Sigmoid colon (tissue), 7 donors: ENCODE data around the gene SLC6A6. TPM values are rescaled to one million over a fixed set of nuclear protein-coding genes. Genes with fewer than 3 reads are reported as not detected.

Source experiments
- DNase-seq: peaks from one replicate; pipeline ENCODE4 v3.0.0-alpha.2; 2019
- H3K27ac ChIP-seq, 4 donors: fragments of 200-600 bp; sonication (generic); one replicate each; pipeline ENCODE4 v1.5.1; 2016 to 2019; ENCODE audit warnings: mild to moderate bottlenecking in 1 of 4
- H3K27me3 ChIP-seq, 3 donors: fragments of 200-600 bp; sonication (generic); one replicate each; pipeline ENCODE4 v1.5.1; 2019; ENCODE audit warnings: mild to moderate bottlenecking in 1 of 3
- H3K36me3 ChIP-seq, 4 donors: fragments of 200-600 bp; sonication (generic); one replicate each; pipeline ENCODE4 v1.5.1; 2016 to 2019
- H3K4me1 ChIP-seq, 4 donors: fragments of 200-600 bp; sonication (generic); one replicate each; pipeline ENCODE4 v1.5.1; 2017 to 2019
- H3K4me3 ChIP-seq, 4 donors: fragments of 200-600 bp; sonication (generic); one replicate each; pipeline ENCODE4 v1.5.1; 2017 to 2019; ENCODE audit warnings: mild to moderate bottlenecking in 2 of 4, moderate library complexity in 1 of 4
- H3K9me3 ChIP-seq, 4 donors: fragments of 200-600 bp in 3 of 4; sonication (generic) in 3 of 4; one replicate each; pipeline versions ENCODE4 v1.5.1 to v1.6.1; 2013 to 2019
- EP300 ChIP-seq, 4 donors: sonication (generic); formaldehyde crosslinking; IDR thresholded peaks; one replicate each; pipeline ENCODE4 v1.6.1; 2017; ENCODE audit warnings: antibody characterized with exemption in 4 of 4
- POLR2A ChIP-seq, 2 donors: fragments of 450-650 bp; IDR thresholded peaks; one replicate each; pipeline ENCODE4 v1.6.1; 2016; ENCODE audit warnings: antibody characterized with exemption in 2 of 2, mild to moderate bottlenecking in 2 of 2, moderate library complexity in 2 of 2
- POLR2AphosphoS5 ChIP-seq, 4 donors: sonication (generic); formaldehyde crosslinking; IDR thresholded peaks; one replicate each; pipeline ENCODE4 v1.6.1; 2017; ENCODE audit warnings: antibody characterized with exemption in 4 of 4
- WGBS, 2 donors: extraction: QIAGEN DNeasy Blood & Tissue Kit; methylation state at CpG; one replicate each; pipeline ENCODE4 v1.1.7; 2013; 5-methylcytosine and 5-hydroxymethylcytosine counted together
- intact Hi-C: fragments of 100-400 bp; cut with DNase I; formaldehyde crosslinking; loops from one replicate; pipeline ENCODE4 v1.15.1; 2023
- polyA plus RNA-seq, 3 donors: library from polyadenylated mRNA; stranded (reverse); fragments of 200-250 nt; gene quantifications; one replicate each; pipeline ENCODE4 v1.2.3, GENCODE V29; 2013
- total RNA-seq, 4 donors: library from RNA; depleted of rRNA; stranded (reverse); fragments of >200 nt; gene quantifications; one replicate each; pipeline ENCODE4 v1.1.0, GENCODE V29; 2016
- TF ChIP-seq, protein P1 (sequence below), 4 experiments: fragments of 450-650 bp in 3 of 4; fragments of 200-600 bp in 1 of 4; IDR thresholded peaks; one replicate each; pipeline ENCODE4 v1.5.1; 2016 to 2019; ENCODE audit warnings: antibody characterized with exemption in 4 of 4, mild to moderate bottlenecking in 3 of 4, moderate library complexity in 2 of 4
- donor health status: healthy with polysubstance abuse.
- donor health status: Bipolar disorder and iron deficiency.
- donor health status: healthy.

SLC6A6 gene
- total and polyA plus RNA-seq, 7 donors, result 2.3 to 19.1 (median 8.4) TPM

DNA sequence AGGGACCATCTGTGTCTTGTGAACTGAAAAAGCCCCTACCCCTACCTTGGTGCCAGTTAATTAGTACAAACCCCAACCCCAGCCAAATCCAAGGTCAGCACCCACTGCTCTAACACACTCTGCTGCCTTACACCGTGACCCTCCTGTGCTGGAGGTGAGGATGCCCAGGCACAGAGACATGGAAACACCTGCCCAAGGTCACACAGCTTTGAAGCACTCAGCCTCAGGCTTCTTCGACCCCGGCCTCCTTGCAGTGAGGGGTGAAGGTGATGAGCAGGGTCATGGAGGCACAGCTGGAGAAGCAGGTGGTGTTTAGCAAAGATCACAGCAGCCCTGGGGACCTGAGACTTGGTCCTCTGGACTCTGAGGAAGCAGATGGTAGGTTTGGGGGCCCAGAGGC, 39.0 kb upstream of the SLC6A6 start:
- H3K9me3 ChIP-seq, result no peaks in the 10 kb centered on the region
- H3K27me3 ChIP-seq, result no peaks in the 10 kb centered on the region
- DNase-seq, result no peak
- intact Hi-C loops, result no loop called here
- peaks cover 0 to 7% (median 6%) of the 10 kb centered on the region in 4 donors for H3K4me1 ChIP-seq
- no peak overlapping the region for H3K27ac ChIP-seq
- H3K4me3 ChIP-seq, result no peak overlapping the region
- TF ChIP-seq, protein P1, sequence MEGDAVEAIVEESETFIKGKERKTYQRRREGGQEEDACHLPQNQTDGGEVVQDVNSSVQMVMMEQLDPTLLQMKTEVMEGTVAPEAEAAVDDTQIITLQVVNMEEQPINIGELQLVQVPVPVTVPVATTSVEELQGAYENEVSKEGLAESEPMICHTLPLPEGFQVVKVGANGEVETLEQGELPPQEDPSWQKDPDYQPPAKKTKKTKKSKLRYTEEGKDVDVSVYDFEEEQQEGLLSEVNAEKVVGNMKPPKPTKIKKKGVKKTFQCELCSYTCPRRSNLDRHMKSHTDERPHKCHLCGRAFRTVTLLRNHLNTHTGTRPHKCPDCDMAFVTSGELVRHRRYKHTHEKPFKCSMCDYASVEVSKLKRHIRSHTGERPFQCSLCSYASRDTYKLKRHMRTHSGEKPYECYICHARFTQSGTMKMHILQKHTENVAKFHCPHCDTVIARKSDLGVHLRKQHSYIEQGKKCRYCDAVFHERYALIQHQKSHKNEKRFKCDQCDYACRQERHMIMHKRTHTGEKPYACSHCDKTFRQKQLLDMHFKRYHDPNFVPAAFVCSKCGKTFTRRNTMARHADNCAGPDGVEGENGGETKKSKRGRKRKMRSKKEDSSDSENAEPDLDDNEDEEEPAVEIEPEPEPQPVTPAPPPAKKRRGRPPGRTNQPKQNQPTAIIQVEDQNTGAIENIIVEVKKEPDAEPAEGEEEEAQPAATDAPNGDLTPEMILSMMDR (IDR thresholded peaks at IDR 0.05), result no peak
- no peak for TF ChIP-seq EP300 (IDR thresholded peaks at IDR 0.05)
- TF ChIP-seq POLR2A (IDR thresholded peaks at IDR 0.05), result no peak
- WGBS, 2 donors, result 94% methylated on average over 3 of the region's 3 CpGs
- no peaks in the 10 kb centered on the region for H3K36me3 ChIP-seq

DNA sequence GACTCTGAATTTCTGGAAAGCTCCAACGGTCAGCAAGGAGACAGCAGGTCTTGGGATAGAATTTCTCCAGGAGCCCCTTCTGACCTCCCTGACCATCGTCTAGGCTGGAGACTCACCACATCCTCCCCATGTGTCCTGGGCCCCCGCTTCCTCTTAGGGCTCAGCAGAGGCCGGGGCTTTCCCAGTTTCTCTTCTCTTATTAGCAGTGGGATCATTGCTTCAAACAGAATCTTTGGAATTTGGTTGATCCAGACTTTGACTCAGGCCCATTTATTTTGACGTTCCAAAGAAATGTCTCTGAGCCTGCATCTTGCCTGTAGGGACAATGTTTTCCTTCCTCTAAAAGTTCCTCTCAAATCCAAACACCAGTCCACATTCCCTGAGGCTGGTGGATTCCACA, 38.4 kb upstream of the SLC6A6 start:
- peaks cover 0 to under 1% (median under 1%) of the 10 kb centered on the region in 4 donors for H3K4me1 ChIP-seq
- no peaks in the 10 kb centered on the region for H3K27me3 ChIP-seq
- no peak overlapping the region for H3K27ac ChIP-seq
- TF ChIP-seq POLR2A (IDR thresholded peaks at IDR 0.05) (no peak), EP300 (IDR thresholded peaks at IDR 0.05) (no peak), POLR2AphosphoS5 (IDR thresholded peaks at IDR 0.05) (no peak)
- TF ChIP-seq, protein P1 (IDR thresholded peaks at IDR 0.05), result no peak
- intact Hi-C loops, result no loop called here
- H3K36me3 ChIP-seq, result no peaks in the 10 kb centered on the region
- 57 to 66% methylated on average over 5 of the region's 5 CpGs for WGBS, 2 donors
- no peak for DNase-seq
- no peaks in the 10 kb centered on the region for H3K9me3 ChIP-seq
- no peak overlapping the region for H3K4me3 ChIP-seq

DNA sequence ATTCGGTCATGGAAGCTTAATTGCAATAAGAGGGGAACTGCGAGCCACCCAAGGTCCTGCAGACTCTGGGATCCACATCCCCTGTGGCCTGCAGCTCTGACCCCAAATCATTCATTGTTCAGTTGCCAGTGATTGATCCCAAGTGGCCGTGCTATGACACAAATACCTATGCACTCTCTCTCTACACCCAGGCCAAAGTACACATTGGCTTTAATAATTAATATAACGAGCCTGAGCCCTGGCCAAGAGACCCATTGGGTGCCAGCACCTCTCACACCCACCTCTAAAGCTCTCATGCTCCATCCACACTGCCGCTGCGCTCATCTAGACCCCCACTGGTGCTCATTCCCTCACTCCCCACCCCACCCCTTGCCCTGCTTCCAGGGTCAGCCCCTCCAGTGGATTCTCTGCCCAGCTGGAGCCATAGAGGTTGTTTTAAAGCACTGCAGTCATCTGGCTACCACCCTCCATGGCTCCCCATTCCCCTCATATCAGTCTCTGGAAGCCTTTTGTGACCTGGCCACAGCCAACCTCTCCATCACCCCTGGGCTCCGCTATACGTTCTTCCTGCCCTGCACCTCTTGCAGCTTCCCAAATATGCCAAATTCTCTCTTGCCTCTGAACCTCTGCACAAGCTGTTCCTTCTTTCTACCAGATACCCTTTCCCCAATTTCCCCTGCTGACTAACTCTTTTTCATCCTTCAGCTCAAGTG, 37.7 kb upstream of the SLC6A6 start:
- H3K4me3 ChIP-seq, result no peak overlapping the region

DNA sequence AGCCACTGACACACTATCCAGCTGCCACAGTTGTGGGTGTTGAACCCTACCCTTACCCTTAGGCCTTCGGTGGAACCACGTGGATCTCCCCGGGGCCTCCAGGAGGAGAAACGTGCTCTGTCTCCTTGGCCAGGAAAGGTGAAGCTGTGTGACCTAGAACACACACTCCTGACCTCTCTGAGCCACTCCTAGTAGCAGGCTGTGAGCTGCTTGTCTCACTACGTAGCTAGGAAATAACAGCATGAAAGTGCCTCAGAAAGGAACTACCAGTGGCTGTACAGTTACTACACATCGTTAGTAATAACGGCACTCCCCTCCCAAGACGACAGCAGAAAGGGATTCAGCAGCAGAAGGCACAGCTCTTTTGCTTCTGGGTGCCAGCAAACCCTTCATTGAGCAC, 36.2 kb upstream of the SLC6A6 start:
- Histone ChIP-seq H3K27me3 (no peaks in the 10 kb centered on the region), H3K4me3 (no peak overlapping the region), H3K4me1 (peaks cover 0 to 2% (median 0%) of the 10 kb centered on the region in 4 donors), H3K9me3 (no peaks in the 10 kb centered on the region), H3K27ac (no peak overlapping the region), H3K36me3 (no peaks in the 10 kb centered on the region)
- no peak for TF ChIP-seq POLR2AphosphoS5 (IDR thresholded peaks at IDR 0.05)
- no peak for TF ChIP-seq EP300 (IDR thresholded peaks at IDR 0.05)
- TF ChIP-seq, protein P1 (IDR thresholded peaks at IDR 0.05), result no peak
- no peak for TF ChIP-seq POLR2A (IDR thresholded peaks at IDR 0.05)
- no peak for DNase-seq
- 82 to 89% methylated on average over 8 of the region's 8 CpGs for WGBS, 2 donors
- intact Hi-C loops, result no loop called here

More for the DNA sequence above, 37.7 kb upstream of the SLC6A6 start:
- H3K4me1 ChIP-seq, result no peaks in the 10 kb centered on the region
- no peaks in the 10 kb centered on the region for H3K36me3 ChIP-seq
- no peak for DNase-seq
- intact Hi-C loops, result no loop called here
- no peak overlapping the region for H3K27ac ChIP-seq
- no peak for TF ChIP-seq EP300 (IDR thresholded peaks at IDR 0.05)
- no peak for TF ChIP-seq POLR2AphosphoS5 (IDR thresholded peaks at IDR 0.05)
- TF ChIP-seq, protein P1 (IDR thresholded peaks at IDR 0.05), result no peak
- no peak for TF ChIP-seq POLR2A (IDR thresholded peaks at IDR 0.05)
- no peaks in the 10 kb centered on the region for H3K9me3 ChIP-seq
- WGBS, 2 donors, result 78 to 88% methylated on average over 8 of the region's 8 CpGs
- H3K27me3 ChIP-seq, result no peaks in the 10 kb centered on the region
